Liver (tissue), 9 donors: ENCODE data around the gene RELN. TPM values are rescaled to one million over a fixed set of nuclear protein-coding genes. Genes with fewer than 3 reads are reported as not detected.

Source experiments
- DNase-seq: peaks from one replicate; pipeline ENCODE4 v3.0.0-alpha.2; 2017; ENCODE audit warnings: low spot score
- H3K27ac ChIP-seq, 2 donors: one replicate each; pipeline ENCODE4 v1.7.0; 2013; ENCODE audit warnings: inconsistent platforms in 2 of 2, low read length in 2 of 2, control low read depth in 1 of 2, low read depth in 1 of 2, mild to moderate bottlenecking in 1 of 2
- H3K27me3 ChIP-seq, 4 donors: one replicate each; pipeline versions ENCODE4 v1.6.1 to v1.7.0; 2013; ENCODE audit warnings: low read length in 3 of 4, inconsistent platforms in 1 of 4, mild to moderate bottlenecking in 1 of 4, moderate library complexity in 1 of 4; ENCODE audit not compliant: control insufficient read depth in 4 of 4, insufficient read depth in 4 of 4
- H3K36me3 ChIP-seq, 4 donors: one replicate each; pipeline versions ENCODE4 v1.6.1 to v1.7.0; 2013; ENCODE audit warnings: low read length in 3 of 4, mild to moderate bottlenecking in 3 of 4, low read depth in 1 of 4, moderate library complexity in 1 of 4; ENCODE audit not compliant: control insufficient read depth in 4 of 4, insufficient read depth in 3 of 4
- H3K4me1 ChIP-seq, 4 donors: one replicate each; pipeline versions ENCODE4 v1.6.1 to v1.7.0; 2013; ENCODE audit warnings: low read length in 3 of 4, mild to moderate bottlenecking in 3 of 4, moderate library complexity in 1 of 4; ENCODE audit not compliant: control insufficient read depth in 4 of 4, insufficient read depth in 4 of 4
- H3K4me3 ChIP-seq, 3 donors: one replicate each; pipeline versions ENCODE4 v1.6.1 to v1.7.0; 2013; ENCODE audit warnings: low read length in 3 of 3, control low read depth in 1 of 3, low read depth in 1 of 3, mild to moderate bottlenecking in 1 of 3
- H3K9ac ChIP-seq, 2 donors: one replicate each; pipeline ENCODE4 v1.7.0; 2013; ENCODE audit warnings: low read length in 2 of 2, mild to moderate bottlenecking in 2 of 2, moderate library complexity in 2 of 2, control low read depth in 1 of 2, low read depth in 1 of 2
- H3K9me3 ChIP-seq, 4 donors: one replicate each; pipeline versions ENCODE4 v1.6.1 to v1.7.0; 2013; ENCODE audit warnings: low read length in 3 of 4; ENCODE audit not compliant: control insufficient read depth in 4 of 4
- EGR1 ChIP-seq, 2 donors: IDR thresholded peaks; 2 replicates each; pipeline ENCODE4 v1.6.1; 2016 to 2018; ENCODE audit warnings: antibody characterized with exemption in 2 of 2, low read depth in 2 of 2
- FOXA1 ChIP-seq: IDR thresholded peaks from 2 replicates; pipeline ENCODE4 v1.6.1; 2016; ENCODE audit warnings: antibody characterized with exemption
- FOXA2 ChIP-seq: IDR thresholded peaks from 2 replicates; pipeline ENCODE4 v1.6.1; 2016; ENCODE audit warnings: antibody characterized with exemption
- GABPA ChIP-seq, 2 donors: IDR thresholded peaks in 1 of 2; conservative IDR thresholded peaks in 1 of 2; 2 replicates each; pipeline ENCODE4 v1.6.1; 2016; ENCODE audit warnings: antibody characterized with exemption in 2 of 2, mild to moderate bottlenecking in 1 of 2, moderate library complexity in 1 of 2
- HNF4A ChIP-seq, 2 donors: conservative IDR thresholded peaks; 2 replicates each; pipeline ENCODE4 v1.6.1; 2016; ENCODE audit warnings: antibody characterized with exemption in 2 of 2, mild to moderate bottlenecking in 2 of 2
- HNF4G ChIP-seq: IDR thresholded peaks from 2 replicates; pipeline ENCODE4 v1.6.1; 2016; ENCODE audit warnings: antibody characterized with exemption
- JUND ChIP-seq, 2 donors: IDR thresholded peaks; 2 replicates each; pipeline ENCODE4 v1.6.1; 2016; ENCODE audit warnings: antibody characterized with exemption in 2 of 2
- NR2F2 ChIP-seq: IDR thresholded peaks from 2 replicates; pipeline ENCODE4 v1.6.1; 2016; ENCODE audit warnings: antibody characterized with exemption
- RAD21 ChIP-seq, 2 donors: IDR thresholded peaks; 2 replicates each; pipeline ENCODE4 v1.6.1; 2016; ENCODE audit warnings: antibody characterized with exemption in 2 of 2, mild to moderate bottlenecking in 2 of 2
- RXRA ChIP-seq, 2 donors: IDR thresholded peaks; 2 replicates each; pipeline ENCODE4 v1.6.1; 2017 to 2018; ENCODE audit warnings: antibody characterized with exemption in 2 of 2, mild to moderate bottlenecking in 1 of 2
- SP1 ChIP-seq: IDR thresholded peaks from 2 replicates; pipeline ENCODE4 v1.6.1; 2018; ENCODE audit warnings: antibody characterized with exemption, mild to moderate bottlenecking
- TAF1 ChIP-seq: conservative IDR thresholded peaks from 2 replicates; pipeline ENCODE4 v1.6.1; 2016; ENCODE audit warnings: antibody characterized with exemption, mild to moderate bottlenecking
- YY1 ChIP-seq: IDR thresholded peaks from 2 replicates; pipeline ENCODE4 v1.6.1; 2016; ENCODE audit warnings: antibody characterized with exemption, mild to moderate bottlenecking
- WGBS: extraction: QIAGEN DNeasy Blood & Tissue Kit; methylation state at CpG from one replicate; pipeline ENCODE4 v1.1.7; 2013; 5-methylcytosine and 5-hydroxymethylcytosine counted together
- polyA plus RNA-seq, 2 donors: library from polyadenylated mRNA; stranded (reverse) in 1 of 2; unstranded in 1 of 2; fragments of 200-250 nt in 1 of 2; fragments of >200 nt in 1 of 2; fragmentation: Nextera tagmentation in 1 of 2; extraction: Ambion mirVana in 1 of 2; gene quantifications; one replicate each; pipeline versions ENCODE4 v1.2.1 to v1.2.3, GENCODE V29; 2013 to 2015
- total RNA-seq, 2 donors: library from RNA; depleted of rRNA; stranded (reverse); fragments of >200 nt; gene quantifications; one replicate each; pipeline ENCODE4 v1.2.3, GENCODE V29; 2014
- TF ChIP-seq, protein P1 (sequence below): IDR thresholded peaks from 2 replicates; pipeline ENCODE4 v1.6.1; 2016; ENCODE audit warnings: antibody characterized with exemption
- TF ChIP-seq, protein P2 (sequence below): fragments of 150-350 bp; IDR thresholded peaks from 2 replicates; pipeline ENCODE4 v1.5.1; 2017; ENCODE audit warnings: improper control_type of control experiment, low read depth, low read length; ENCODE audit not compliant: missing input control
- TF ChIP-seq, protein P3 (sequence below): IDR thresholded peaks from 2 replicates; pipeline ENCODE4 v1.6.1; 2016; ENCODE audit warnings: antibody characterized with exemption
- TF ChIP-seq, protein P4 (sequence below): IDR thresholded peaks from 2 replicates; pipeline ENCODE4 v1.6.1; 2016; ENCODE audit warnings: antibody characterized with exemption, mild to moderate bottlenecking
- TF ChIP-seq, protein P5 (sequence below): IDR thresholded peaks from 2 replicates; pipeline ENCODE4 v1.6.1; 2016; ENCODE audit warnings: antibody characterized with exemption
- donor health status: healthy.
- donor health status: healthy.
- donor health status: healthy.
- donor health status: healthy.
- donor health status: healthy.

The RELN gene
- total and polyA plus RNA-seq, 4 donors = 10.0 to 69.8 (median 28.4) TPM

DNA sequence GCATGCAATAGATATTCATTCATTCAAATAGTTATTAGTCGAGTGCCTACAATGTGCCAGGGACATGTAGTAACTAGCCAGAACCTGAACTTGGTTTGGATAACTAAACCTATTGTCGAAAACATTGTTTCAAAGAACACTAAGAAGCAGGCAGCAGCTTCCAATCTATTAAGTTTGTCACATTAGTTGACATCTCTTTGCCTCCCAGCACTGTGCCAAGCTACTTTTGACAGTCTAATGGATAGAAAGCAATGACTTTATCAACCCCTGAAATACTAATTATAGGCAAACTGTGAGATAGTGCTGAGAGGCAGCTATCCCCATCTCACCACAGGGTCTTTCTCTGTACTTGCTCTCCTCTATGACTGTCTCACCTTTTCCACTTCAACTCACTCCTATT, 22.4 kb upstream of the RELN start:
- TF ChIP-seq HNF4G (no peak), HNF4A (conservative IDR thresholded peaks at IDR 0.05) (no peak), JUND (IDR thresholded peaks at IDR 0.05) (no peak), YY1 (no peak), FOXA2 (no peak), TAF1 (no peak), RAD21 (IDR thresholded peaks at IDR 0.05) (no peak), NR2F2 (no peak), SP1 (no peak), FOXA1 (no peak), GABPA (IDR thresholded peaks at IDR 0.05 in 1 of 2, conservative IDR thresholded peaks at IDR 0.05 in 1 of 2) (no peak), EGR1 (IDR thresholded peaks at IDR 0.05; ENCODE audit: low read depth in 2 of 2) (no peak), RXRA (IDR thresholded peaks at IDR 0.05) (no peak)
- TF ChIP-seq, protein P1, sequence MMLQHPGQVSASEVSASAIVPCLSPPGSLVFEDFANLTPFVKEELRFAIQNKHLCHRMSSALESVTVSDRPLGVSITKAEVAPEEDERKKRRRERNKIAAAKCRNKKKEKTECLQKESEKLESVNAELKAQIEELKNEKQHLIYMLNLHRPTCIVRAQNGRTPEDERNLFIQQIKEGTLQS = no peak
- TF ChIP-seq, protein P2, sequence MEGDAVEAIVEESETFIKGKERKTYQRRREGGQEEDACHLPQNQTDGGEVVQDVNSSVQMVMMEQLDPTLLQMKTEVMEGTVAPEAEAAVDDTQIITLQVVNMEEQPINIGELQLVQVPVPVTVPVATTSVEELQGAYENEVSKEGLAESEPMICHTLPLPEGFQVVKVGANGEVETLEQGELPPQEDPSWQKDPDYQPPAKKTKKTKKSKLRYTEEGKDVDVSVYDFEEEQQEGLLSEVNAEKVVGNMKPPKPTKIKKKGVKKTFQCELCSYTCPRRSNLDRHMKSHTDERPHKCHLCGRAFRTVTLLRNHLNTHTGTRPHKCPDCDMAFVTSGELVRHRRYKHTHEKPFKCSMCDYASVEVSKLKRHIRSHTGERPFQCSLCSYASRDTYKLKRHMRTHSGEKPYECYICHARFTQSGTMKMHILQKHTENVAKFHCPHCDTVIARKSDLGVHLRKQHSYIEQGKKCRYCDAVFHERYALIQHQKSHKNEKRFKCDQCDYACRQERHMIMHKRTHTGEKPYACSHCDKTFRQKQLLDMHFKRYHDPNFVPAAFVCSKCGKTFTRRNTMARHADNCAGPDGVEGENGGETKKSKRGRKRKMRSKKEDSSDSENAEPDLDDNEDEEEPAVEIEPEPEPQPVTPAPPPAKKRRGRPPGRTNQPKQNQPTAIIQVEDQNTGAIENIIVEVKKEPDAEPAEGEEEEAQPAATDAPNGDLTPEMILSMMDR = no peak
- TF ChIP-seq, protein P3, sequence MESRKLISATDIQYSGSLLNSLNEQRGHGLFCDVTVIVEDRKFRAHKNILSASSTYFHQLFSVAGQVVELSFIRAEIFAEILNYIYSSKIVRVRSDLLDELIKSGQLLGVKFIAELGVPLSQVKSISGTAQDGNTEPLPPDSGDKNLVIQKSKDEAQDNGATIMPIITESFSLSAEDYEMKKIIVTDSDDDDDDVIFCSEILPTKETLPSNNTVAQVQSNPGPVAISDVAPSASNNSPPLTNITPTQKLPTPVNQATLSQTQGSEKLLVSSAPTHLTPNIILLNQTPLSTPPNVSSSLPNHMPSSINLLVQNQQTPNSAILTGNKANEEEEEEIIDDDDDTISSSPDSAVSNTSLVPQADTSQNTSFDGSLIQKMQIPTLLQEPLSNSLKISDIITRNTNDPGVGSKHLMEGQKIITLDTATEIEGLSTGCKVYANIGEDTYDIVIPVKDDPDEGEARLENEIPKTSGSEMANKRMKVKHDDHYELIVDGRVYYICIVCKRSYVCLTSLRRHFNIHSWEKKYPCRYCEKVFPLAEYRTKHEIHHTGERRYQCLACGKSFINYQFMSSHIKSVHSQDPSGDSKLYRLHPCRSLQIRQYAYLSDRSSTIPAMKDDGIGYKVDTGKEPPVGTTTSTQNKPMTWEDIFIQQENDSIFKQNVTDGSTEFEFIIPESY = no peak
- TF ChIP-seq, protein P4, sequence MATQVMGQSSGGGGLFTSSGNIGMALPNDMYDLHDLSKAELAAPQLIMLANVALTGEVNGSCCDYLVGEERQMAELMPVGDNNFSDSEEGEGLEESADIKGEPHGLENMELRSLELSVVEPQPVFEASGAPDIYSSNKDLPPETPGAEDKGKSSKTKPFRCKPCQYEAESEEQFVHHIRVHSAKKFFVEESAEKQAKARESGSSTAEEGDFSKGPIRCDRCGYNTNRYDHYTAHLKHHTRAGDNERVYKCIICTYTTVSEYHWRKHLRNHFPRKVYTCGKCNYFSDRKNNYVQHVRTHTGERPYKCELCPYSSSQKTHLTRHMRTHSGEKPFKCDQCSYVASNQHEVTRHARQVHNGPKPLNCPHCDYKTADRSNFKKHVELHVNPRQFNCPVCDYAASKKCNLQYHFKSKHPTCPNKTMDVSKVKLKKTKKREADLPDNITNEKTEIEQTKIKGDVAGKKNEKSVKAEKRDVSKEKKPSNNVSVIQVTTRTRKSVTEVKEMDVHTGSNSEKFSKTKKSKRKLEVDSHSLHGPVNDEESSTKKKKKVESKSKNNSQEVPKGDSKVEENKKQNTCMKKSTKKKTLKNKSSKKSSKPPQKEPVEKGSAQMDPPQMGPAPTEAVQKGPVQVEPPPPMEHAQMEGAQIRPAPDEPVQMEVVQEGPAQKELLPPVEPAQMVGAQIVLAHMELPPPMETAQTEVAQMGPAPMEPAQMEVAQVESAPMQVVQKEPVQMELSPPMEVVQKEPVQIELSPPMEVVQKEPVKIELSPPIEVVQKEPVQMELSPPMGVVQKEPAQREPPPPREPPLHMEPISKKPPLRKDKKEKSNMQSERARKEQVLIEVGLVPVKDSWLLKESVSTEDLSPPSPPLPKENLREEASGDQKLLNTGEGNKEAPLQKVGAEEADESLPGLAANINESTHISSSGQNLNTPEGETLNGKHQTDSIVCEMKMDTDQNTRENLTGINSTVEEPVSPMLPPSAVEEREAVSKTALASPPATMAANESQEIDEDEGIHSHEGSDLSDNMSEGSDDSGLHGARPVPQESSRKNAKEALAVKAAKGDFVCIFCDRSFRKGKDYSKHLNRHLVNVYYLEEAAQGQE = no peak
- TF ChIP-seq, protein P5, sequence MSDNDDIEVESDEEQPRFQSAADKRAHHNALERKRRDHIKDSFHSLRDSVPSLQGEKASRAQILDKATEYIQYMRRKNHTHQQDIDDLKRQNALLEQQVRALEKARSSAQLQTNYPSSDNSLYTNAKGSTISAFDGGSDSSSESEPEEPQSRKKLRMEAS = no peak
- Histone ChIP-seq H3K4me1 (peaks cover 0 to 10% (median 3%) of the 10 kb centered on the region in 4 donors), H3K9me3 (no peaks in the 10 kb centered on the region), H3K36me3 (no peaks in the 10 kb centered on the region), H3K27me3 (no peaks in the 10 kb centered on the region), H3K9ac (no peak overlapping the region), H3K27ac (no peak overlapping the region), H3K4me3 (no peak overlapping the region)
- DNase-seq = no peak
- 93% methylated on average over 2 of the region's 2 CpGs for WGBS
